ENCODE data around the gene COL20A1. TPM values are rescaled to one million over a fixed set of nuclear protein-coding genes. Genes with fewer than 3 reads are reported as not detected.
"Not testable (repeated sequence)": the region's sequence is repeated elsewhere in the genome, so short reads cannot be mapped to it uniquely, and the experiment has no call there.

The COL20A1 gene
- total and polyA plus RNA-seq, 2 donors: 0.05 to 0.30 TPM

DNA sequence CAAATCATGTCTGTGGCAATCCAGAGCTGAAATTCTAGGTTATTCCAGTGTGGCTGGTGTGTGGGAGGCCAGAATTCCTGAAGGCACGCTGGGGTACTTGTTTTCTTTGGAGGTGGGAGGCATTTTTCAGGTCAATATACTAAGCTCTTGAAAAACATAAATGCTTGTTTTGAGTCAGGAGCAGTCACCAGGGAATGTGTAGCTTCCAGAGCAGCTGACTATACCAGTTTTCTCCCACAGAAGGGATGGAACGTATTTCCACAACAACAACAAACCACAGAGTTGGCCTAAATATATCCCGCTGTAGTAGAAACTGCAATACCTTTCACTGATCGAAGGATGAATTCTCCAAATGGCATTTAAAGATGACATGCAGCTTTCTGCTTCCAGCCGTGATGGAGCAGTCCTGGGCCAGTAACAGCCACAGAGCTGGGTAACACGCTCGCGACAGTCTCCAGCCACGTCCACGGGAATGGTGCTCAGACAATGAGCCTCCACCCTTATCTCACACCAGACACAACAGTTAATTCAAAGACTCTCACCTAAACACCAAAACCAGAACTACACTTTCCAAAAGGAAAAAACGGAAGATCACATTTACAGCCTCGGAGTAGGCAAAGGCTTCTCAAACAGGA is 44.9 kb downstream of the COL20A1 start:
- WGBS: 80% methylated on average over 12 of the region's 12 CpGs

DNA sequence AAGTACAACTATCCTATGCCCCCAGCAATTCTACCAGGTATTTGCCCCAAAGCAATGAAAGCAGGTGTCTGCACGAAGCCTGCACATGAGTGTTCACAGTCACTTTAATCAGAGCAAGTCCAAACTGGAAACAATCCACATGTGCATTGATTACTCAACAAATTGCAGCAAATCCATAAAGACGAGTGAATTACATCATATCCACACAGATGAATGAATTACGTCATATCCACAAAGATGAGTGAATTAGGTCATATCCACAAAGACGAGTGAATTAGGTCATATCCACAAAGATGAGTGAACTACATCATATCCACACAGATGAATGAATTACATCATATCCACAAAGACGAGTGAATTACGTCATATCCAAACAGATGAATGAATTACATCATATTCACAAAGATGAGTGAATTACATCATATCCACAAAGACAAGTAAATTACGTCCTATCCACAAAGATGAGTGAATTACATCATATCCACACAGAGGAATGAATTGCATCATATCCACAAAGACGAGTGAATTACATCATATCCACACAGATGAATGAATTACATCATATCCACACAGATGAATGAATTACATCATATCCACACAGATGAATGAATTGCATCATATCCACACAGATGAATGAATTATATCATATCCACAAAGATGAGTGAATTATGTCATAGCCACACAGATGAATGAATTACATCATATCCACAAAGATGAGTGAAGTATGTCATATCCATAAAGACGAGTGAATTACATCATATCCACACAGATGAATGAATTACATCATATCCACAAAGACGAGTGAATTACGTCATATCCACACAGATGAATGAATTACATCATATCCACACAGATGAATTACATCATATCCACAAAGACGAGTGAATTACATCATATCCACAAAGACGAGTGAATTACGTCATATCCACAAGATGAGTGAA is 46.4 kb downstream of the COL20A1 start:
- 76% methylated on average over 14 of the region's 14 CpGs for WGBS
- H3K4me3 ChIP-seq (ENCODE audit: low read length in 2 of 2); H3K9me3 ChIP-seq (ENCODE audit: control insufficient read depth in 2 of 2, insufficient read depth in 1 of 2, low read length in 1 of 2); H3K4me1 ChIP-seq (ENCODE audit: control insufficient read depth in 2 of 2, insufficient read depth in 2 of 2, low read length in 2 of 2); H3K36me3 ChIP-seq (ENCODE audit: control insufficient read depth in 2 of 2, insufficient read depth in 2 of 2, low read length in 1 of 2); H3K27ac ChIP-seq (ENCODE audit: low read depth in 1 of 2, low read length in 1 of 2); DNase-seq (ENCODE audit: low read depth in 6 of 9, low spot score in 9 of 9): not testable (repeated sequence)
- peaks cover 0 to 12% of the 10 kb centered on the region in 2 donors for H3K27me3 ChIP-seq (ENCODE audit: control insufficient read depth in 2 of 2, insufficient read depth in 1 of 2, low read length in 1 of 2)

More for the DNA sequence above, 44.9 kb downstream of the COL20A1 start:
- H3K36me3 ChIP-seq (ENCODE audit: control insufficient read depth in 2 of 2, insufficient read depth in 2 of 2, low read length in 1 of 2): no peaks in the 10 kb centered on the region
- no peak overlapping the region for H3K4me3 ChIP-seq (ENCODE audit: low read length in 2 of 2)
- H3K9me3 ChIP-seq (ENCODE audit: control insufficient read depth in 2 of 2, insufficient read depth in 1 of 2, low read length in 1 of 2): peaks cover 0 to 3% of the 10 kb centered on the region in 2 donors
- DNase-seq (ENCODE audit: low read depth in 6 of 9, low spot score in 9 of 9): no peak
- H3K27ac ChIP-seq (ENCODE audit: low read depth in 1 of 2, low read length in 1 of 2): no peak overlapping the region
- no peaks in the 10 kb centered on the region for H3K4me1 ChIP-seq (ENCODE audit: control insufficient read depth in 2 of 2, insufficient read depth in 2 of 2, low read length in 2 of 2)
- peaks cover 0 to 10% of the 10 kb centered on the region in 2 donors for H3K27me3 ChIP-seq (ENCODE audit: control insufficient read depth in 2 of 2, insufficient read depth in 1 of 2, low read length in 1 of 2)

DNA sequence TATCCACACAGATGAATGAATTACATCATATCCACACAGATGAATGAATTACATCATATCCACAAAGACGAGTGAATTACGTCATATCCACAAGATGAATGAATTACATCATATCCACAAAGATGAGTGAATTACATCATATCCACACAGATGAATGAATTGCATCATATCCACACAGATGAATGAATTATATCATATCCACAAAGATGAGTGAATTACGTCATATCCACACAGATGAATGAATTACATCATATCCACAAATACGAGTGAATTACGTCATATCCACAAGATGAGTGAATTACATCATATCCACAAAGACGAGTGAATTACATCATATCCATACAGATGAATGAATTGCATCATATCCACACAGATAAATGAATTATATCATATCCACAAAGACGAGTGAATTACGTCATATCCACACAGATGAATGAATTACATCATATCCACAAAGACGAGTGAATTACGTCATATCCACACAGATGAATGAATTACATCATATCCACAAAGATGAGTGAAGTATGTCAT is 47.2 kb downstream of the COL20A1 start:
- not testable (repeated sequence) for H3K9me3 ChIP-seq (ENCODE audit: control insufficient read depth in 2 of 2, insufficient read depth in 1 of 2, low read length in 1 of 2); H3K4me1 ChIP-seq (ENCODE audit: control insufficient read depth in 2 of 2, insufficient read depth in 2 of 2, low read length in 2 of 2); DNase-seq (ENCODE audit: low read depth in 6 of 9, low spot score in 9 of 9); H3K27ac ChIP-seq (ENCODE audit: low read depth in 1 of 2, low read length in 1 of 2); H3K4me3 ChIP-seq (ENCODE audit: low read length in 2 of 2); H3K36me3 ChIP-seq (ENCODE audit: control insufficient read depth in 2 of 2, insufficient read depth in 2 of 2, low read length in 1 of 2)
- peaks cover 0 to 12% of the 10 kb centered on the region in 2 donors for H3K27me3 ChIP-seq (ENCODE audit: control insufficient read depth in 2 of 2, insufficient read depth in 1 of 2, low read length in 1 of 2)
- 81% methylated on average over 10 of the region's 10 CpGs for WGBS

DNA sequence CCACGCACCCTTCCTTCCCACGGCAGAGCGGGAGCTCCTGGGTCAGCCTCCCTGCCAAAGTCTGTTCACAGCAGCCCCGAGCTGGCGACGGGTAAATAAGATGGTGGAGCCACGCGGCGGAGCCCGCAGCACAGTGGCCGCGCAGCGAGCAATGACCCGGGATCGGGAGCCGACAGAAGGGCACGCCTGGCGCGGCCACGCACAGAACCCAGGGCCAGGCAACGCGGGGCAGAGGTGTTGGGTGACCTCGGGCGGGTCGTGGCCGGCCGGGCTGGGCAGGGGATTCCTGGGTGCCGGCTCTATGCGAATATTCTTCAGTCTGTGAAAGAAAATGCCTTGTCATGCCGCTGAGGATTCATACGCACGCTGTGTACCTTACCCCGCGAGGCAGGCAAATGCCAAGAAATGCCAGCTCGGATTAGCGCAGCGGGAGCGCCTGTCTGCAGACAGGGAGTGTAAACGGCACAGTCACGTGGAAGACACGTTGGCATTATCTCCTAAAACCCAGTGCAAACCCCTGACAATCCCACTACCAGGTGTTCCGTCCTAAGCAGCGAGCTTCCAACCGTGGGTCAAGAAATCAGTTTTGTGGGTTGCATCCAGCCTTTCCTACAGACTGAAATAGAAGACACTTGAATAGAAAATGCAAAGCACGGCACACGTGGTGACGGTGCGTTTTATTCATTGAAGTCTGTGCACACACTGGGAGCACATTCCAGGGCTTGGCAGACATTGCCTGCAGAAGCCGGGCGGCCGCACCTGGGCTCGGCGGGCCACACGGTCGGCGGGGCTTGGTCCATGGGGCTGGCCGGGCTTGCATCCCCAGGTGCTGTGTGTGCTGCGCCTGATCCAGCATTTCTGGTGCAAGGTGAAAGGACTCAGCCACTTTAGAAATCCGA is 49.8 kb downstream of the COL20A1 start:
- whole genome bisulfite sequencing: 93% methylated on average over 59 of the region's 59 CpGs
- Histone ChIP-seq H3K4me1 (ENCODE audit: control insufficient read depth in 2 of 2, insufficient read depth in 2 of 2, low read length in 2 of 2) (no peaks in the 10 kb centered on the region), H3K27ac (ENCODE audit: low read depth in 1 of 2, low read length in 1 of 2) (no peak overlapping the region), H3K36me3 (ENCODE audit: control insufficient read depth in 2 of 2, insufficient read depth in 2 of 2, low read length in 1 of 2) (no peaks in the 10 kb centered on the region), H3K9me3 (ENCODE audit: control insufficient read depth in 2 of 2, insufficient read depth in 1 of 2, low read length in 1 of 2) (no peaks in the 10 kb centered on the region), H3K4me3 (ENCODE audit: low read length in 2 of 2) (no peak overlapping the region), H3K27me3 (ENCODE audit: control insufficient read depth in 2 of 2, insufficient read depth in 1 of 2, low read length in 1 of 2) (peaks cover 0 to 5% of the 10 kb centered on the region in 2 donors)
- no peak for DNase-seq (ENCODE audit: low read depth in 6 of 9, low spot score in 9 of 9)

DNA sequence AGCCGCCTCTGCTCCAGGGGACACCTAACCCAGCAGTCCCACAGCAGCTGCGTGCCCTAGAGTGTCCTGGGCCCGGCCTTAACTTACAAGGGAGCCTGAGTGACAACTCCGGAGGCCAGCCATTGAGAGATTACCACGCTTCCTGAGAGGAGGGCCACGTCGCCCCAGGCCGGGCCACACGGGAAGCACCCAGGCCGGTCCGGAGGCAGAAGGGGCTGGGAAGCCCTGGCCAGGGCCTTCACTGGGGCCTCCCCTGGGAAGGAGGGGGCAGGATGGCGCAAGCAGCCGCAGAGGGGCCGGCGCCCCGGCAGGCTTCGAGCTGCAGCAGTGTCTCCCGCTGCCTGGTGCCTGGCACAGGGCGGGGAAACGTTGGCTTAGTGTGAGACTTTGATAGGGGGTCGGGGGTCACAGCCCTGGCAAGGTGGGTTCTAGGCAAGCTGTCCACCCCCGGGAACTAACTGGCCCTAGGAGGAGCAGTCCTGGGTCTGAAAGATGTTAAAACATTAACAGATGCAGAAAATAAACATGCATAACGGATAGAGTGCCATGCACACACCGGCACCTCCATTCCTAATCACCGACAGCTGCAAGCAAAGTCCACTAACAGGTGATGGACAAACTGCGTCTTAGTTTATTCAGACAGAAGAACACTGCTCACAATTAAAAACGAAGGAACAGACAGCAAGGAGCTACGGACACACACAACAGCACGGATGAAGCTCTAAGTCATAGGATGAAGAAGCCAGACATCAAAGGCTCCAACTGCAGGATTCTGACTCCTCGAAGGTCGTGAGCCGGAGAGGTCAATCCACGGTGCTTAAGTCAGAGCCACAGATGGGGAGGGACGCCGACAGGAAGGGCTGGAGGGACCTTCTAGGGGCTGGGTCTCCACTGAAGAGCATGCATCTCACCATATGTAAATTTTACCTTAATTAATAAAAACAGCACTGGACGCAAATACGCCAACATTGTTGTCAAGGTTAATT is 50.8 kb downstream of the COL20A1 start:
- no peaks in the 10 kb centered on the region for H3K36me3 ChIP-seq (ENCODE audit: control insufficient read depth in 2 of 2, insufficient read depth in 2 of 2, low read length in 1 of 2)
- WGBS: 72% methylated on average over 37 of the region's 37 CpGs
- H3K27ac ChIP-seq (ENCODE audit: low read depth in 1 of 2, low read length in 1 of 2): no peak overlapping the region
- no peaks in the 10 kb centered on the region for H3K4me1 ChIP-seq (ENCODE audit: control insufficient read depth in 2 of 2, insufficient read depth in 2 of 2, low read length in 2 of 2)
- no peak for DNase-seq (ENCODE audit: low read depth in 6 of 9, low spot score in 9 of 9)
- no peaks in the 10 kb centered on the region for H3K9me3 ChIP-seq (ENCODE audit: control insufficient read depth in 2 of 2, insufficient read depth in 1 of 2, low read length in 1 of 2)
- H3K4me3 ChIP-seq (ENCODE audit: low read length in 2 of 2): no peak overlapping the region
- H3K27me3 ChIP-seq (ENCODE audit: control insufficient read depth in 2 of 2, insufficient read depth in 1 of 2, low read length in 1 of 2): peaks cover 0 to 3% of the 10 kb centered on the region in 2 donors

DNA sequence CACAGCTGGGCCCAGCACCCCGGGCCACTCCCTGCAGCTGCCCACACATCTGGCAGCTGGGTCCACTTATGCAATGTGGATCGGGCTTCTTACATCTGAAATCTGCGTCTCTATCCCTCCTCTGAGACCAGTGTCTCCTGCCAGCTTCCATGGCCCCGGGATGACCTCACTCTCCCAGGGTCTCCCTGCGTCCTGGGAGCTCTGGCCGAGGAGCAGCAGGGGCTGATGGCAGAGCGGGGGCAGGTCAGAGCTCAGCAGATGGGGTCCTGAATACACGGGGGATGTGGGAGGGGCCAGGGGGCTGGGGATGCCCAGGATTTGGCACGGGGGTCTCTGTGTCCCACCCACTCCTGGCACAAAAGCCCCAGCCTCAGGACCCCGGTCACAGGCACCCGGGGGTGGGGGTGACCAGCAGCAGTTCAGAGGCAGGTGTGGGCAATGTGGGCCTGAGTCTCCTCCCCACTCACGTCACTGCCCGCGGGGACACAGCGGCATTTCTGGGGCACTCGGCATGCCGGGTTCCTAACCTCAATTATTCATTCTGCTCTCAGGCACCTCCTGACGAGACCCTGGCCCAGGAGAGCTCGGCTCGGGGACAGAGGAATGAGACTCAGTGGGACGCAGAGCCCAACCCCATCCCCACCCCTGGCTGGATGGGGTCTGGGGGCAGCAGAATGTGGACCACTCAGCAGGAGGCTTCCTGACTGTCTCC is 51.8 kb downstream of the COL20A1 start:
- Histone ChIP-seq H3K36me3 (ENCODE audit: control insufficient read depth in 2 of 2, insufficient read depth in 2 of 2, low read length in 1 of 2) (no peaks in the 10 kb centered on the region), H3K27me3 (ENCODE audit: control insufficient read depth in 2 of 2, insufficient read depth in 1 of 2, low read length in 1 of 2) (peaks cover 0 to 3% of the 10 kb centered on the region in 2 donors), H3K4me1 (ENCODE audit: control insufficient read depth in 2 of 2, insufficient read depth in 2 of 2, low read length in 2 of 2) (no peaks in the 10 kb centered on the region), H3K9me3 (ENCODE audit: control insufficient read depth in 2 of 2, insufficient read depth in 1 of 2, low read length in 1 of 2) (no peaks in the 10 kb centered on the region), H3K27ac (ENCODE audit: low read depth in 1 of 2, low read length in 1 of 2) (no peak overlapping the region), H3K4me3 (ENCODE audit: low read length in 2 of 2) (no peak overlapping the region)
- DNase-seq (ENCODE audit: low read depth in 6 of 9, low spot score in 9 of 9): no peak
- 78% methylated on average over 21 of the region's 21 CpGs for WGBS

- H3K27ac ChIP-seq (ENCODE audit: low read depth in 1 of 2, low read length in 1 of 2): no peak overlapping the region
- H3K36me3 ChIP-seq (ENCODE audit: control insufficient read depth in 2 of 2, insufficient read depth in 2 of 2, low read length in 1 of 2): no peaks in the 10 kb centered on the region
- 82% methylated on average over 27 of the region's 27 CpGs for WGBS
- H3K27me3 ChIP-seq (ENCODE audit: control insufficient read depth in 2 of 2, insufficient read depth in 1 of 2, low read length in 1 of 2): peaks cover 0 to 3% of the 10 kb centered on the region in 2 donors
- DNase-seq (ENCODE audit: low read depth in 6 of 9, low spot score in 9 of 9): no peak
- no peaks in the 10 kb centered on the region for H3K4me1 ChIP-seq (ENCODE audit: control insufficient read depth in 2 of 2, insufficient read depth in 2 of 2, low read length in 2 of 2)
- H3K4me3 ChIP-seq (ENCODE audit: low read length in 2 of 2): no peak overlapping the region
- H3K9me3 ChIP-seq (ENCODE audit: control insufficient read depth in 2 of 2, insufficient read depth in 1 of 2, low read length in 1 of 2): peaks cover 0 to 5% of the 10 kb centered on the region in 2 donors
These were observed 52.5 kb downstream of the COL20A1 start for GRCh38 chr20:63345328-63346100.
